GM12878 (cell line): ENCODE data around the gene CACNA1S. TPM values are rescaled to one million over a fixed set of nuclear protein-coding genes. Genes with fewer than 3 reads are reported as not detected.

Source experiments
- ATAC-seq: fragments of 200-7000 bp; cut with Tn5 transposase; 3 replicates; pipeline ENCODE4 v1.9.1; 2020; ENCODE audit warnings: mild to moderate bottlenecking, moderate library complexity
- BruUV-seq: library from RNA; stranded (reverse); fragments of 400-500 nt; replicated peaks from 2 replicates; lab custom pipeline; 2021; lab: Mats Ljungman, UMichigan
- CTCF ChIA-PET: fragments of 300-600 bp; sonication (Branson Sonifier 250); formaldehyde crosslinking; extraction: SDS; loops from one replicate; lab custom pipeline; 2021; ENCODE audit warnings: inconsistent platforms; lab: Yijun Ruan, JAX
- POLR2A ChIA-PET: fragments of 350-600 bp; formaldehyde crosslinking; extraction: SDS; loops from one replicate; lab custom pipeline; 2021; ENCODE audit warnings: inconsistent platforms; lab: Charles Lee
- RAD21 ChIA-PET: fragments of 300-600 bp; sonication (Branson Sonifier 250); formaldehyde crosslinking; loops from one replicate; lab custom pipeline; 2023; ENCODE audit warnings: antibody characterized with exemption; ENCODE audit not compliant: unreplicated experiment; lab: Charles Lee
- SMC1A ChIA-PET: fragments of 300-600 bp; sonication (Branson Sonifier 250); formaldehyde crosslinking; loops from one replicate; lab custom pipeline; 2023; ENCODE audit not compliant: unreplicated experiment, uncharacterized antibody; lab: Charles Lee
- DNase-seq: peaks from one replicate; pipeline ENCODE4 v3.0.0-alpha.2; 2011; ENCODE audit warnings: low read depth, low spot score
- FAIRE-seq: peaks from 3 replicates; lab custom pipeline; 2011; peaks lifted over from hg19 to GRCh38; lab: Jason Lieb, UNC
- H2AFZ ChIP-seq: 2 replicates; pipeline ENCODE4 v1.6.0; 2011; ENCODE audit warnings: low read depth, low read length, control low read depth; ENCODE audit not compliant: control insufficient read depth
- H3K27ac ChIP-seq: 2 replicates; pipeline ENCODE4 v1.5.1; 2011; ENCODE audit warnings: control low read depth; ENCODE audit not compliant: control insufficient read depth, insufficient read depth
- H3K27me3 ChIP-seq, 2 experiments: replicated peaks in 1 of 2; 2 replicates each; pipeline versions ENCODE4 v1.6.0 to v1.6.1; 2011; ENCODE audit warnings: low read length in 1 of 2; ENCODE audit not compliant: control insufficient read depth in 2 of 2, insufficient read depth in 2 of 2
- H3K36me3 ChIP-seq, 2 experiments: 2 replicates each; pipeline ENCODE4 v1.5.1; 2011; ENCODE audit warnings: low read length in 1 of 2; ENCODE audit not compliant: control insufficient read depth in 2 of 2, insufficient read depth in 2 of 2
- H3K4me1 ChIP-seq: 2 replicates; pipeline ENCODE4 v1.6.1; 2011; ENCODE audit warnings: mild to moderate bottlenecking, low read length, moderate library complexity, mixed read lengths; ENCODE audit not compliant: control insufficient read depth, insufficient read depth
- H3K4me2 ChIP-seq: 2 replicates; pipeline ENCODE4 v1.6.0; 2011; ENCODE audit warnings: control low read depth; ENCODE audit not compliant: control insufficient read depth, insufficient read depth
- H3K4me3 ChIP-seq: fragments of 200-600 bp; sonication (generic); 2 replicates; pipeline ENCODE4 v1.5.1; 2016
- H3K79me2 ChIP-seq: 2 replicates; pipeline ENCODE4 v1.6.0; 2011; ENCODE audit warnings: low read length; ENCODE audit not compliant: control insufficient read depth, insufficient read depth
- H3K9ac ChIP-seq: 2 replicates; pipeline ENCODE4 v1.8.0; 2011; ENCODE audit warnings: low read length, control low read depth, mixed read lengths; ENCODE audit not compliant: control insufficient read depth, insufficient read depth
- H3K9me3 ChIP-seq: replicated peaks from 3 replicates; pipeline ENCODE4 v1.5.1; 2011; ENCODE audit warnings: mild to moderate bottlenecking, low read length; ENCODE audit not compliant: control insufficient read depth, insufficient read depth
- H4K20me1 ChIP-seq: 2 replicates; pipeline ENCODE4 v1.6.0; 2011; ENCODE audit not compliant: control insufficient read depth, insufficient read depth
- ASH2L ChIP-seq: fragments of 300-600, 200-600 bp; sonication (generic); IDR thresholded peaks from 2 replicates; pipeline ENCODE4 v1.6.1; 2017; ENCODE audit warnings: low read depth, mild to moderate bottlenecking, borderline replicate concordance
- CEBPB ChIP-seq, 2 experiments: fragments of 150-350 bp in 1 of 2; IDR thresholded peaks; 2 replicates each; pipeline ENCODE4 v1.6.1; 2012 to 2014; ENCODE audit warnings: low read depth in 2 of 2, low read length in 2 of 2, borderline replicate concordance in 1 of 2, inconsistent platforms in 1 of 2
- EZH2 ChIP-seq: IDR thresholded peaks from 2 replicates; pipeline ENCODE4 v1.6.1; 2012; ENCODE audit warnings: low read depth, mild to moderate bottlenecking, control low read depth, inconsistent platforms, low read length, borderline replicate concordance; ENCODE audit not compliant: control insufficient read depth
- GABPA ChIP-seq: IDR thresholded peaks from 2 replicates; pipeline ENCODE4 v1.6.1; 2014; ENCODE audit warnings: antibody characterized with exemption, low read depth, mild to moderate bottlenecking, inconsistent platforms
- HDAC6 ChIP-seq: fragments of 200-600 bp; sonication (generic); IDR thresholded peaks from one replicate; pipeline ENCODE4 v1.8.0; 2017; ENCODE audit warnings: antibody characterized with exemption; ENCODE audit not compliant: unreplicated experiment
- KDM1A ChIP-seq: fragments of 200-600 bp; sonication (generic); IDR thresholded peaks from 2 replicates; pipeline ENCODE4 v1.6.1; 2016; ENCODE audit warnings: borderline replicate concordance
- MTA2 ChIP-seq: fragments of 450-650 bp; IDR thresholded peaks from 2 replicates; pipeline ENCODE4 v1.6.1; 2016; ENCODE audit warnings: low read depth, mild to moderate bottlenecking, moderate library complexity
- POLR2AphosphoS2 ChIP-seq: IDR thresholded peaks from 2 replicates; pipeline ENCODE4 v1.6.1; 2011; ENCODE audit warnings: low read depth, mild to moderate bottlenecking, low read length, improper control_type of control experiment, moderate library complexity
- RB1 ChIP-seq: fragments of 450-650 bp; formaldehyde crosslinking; IDR thresholded peaks from 2 replicates; pipeline ENCODE4 v1.6.1; 2017; ENCODE audit warnings: mild to moderate bottlenecking, borderline replicate concordance
- RFX5 ChIP-seq: IDR thresholded peaks from 2 replicates; pipeline ENCODE4 v1.6.1; 2011; ENCODE audit warnings: low read depth, low read length, improper control_type of control experiment
- SIN3A ChIP-seq: IDR thresholded peaks from 2 replicates; pipeline ENCODE4 v1.6.1; 2012; ENCODE audit warnings: low read depth, low read length, improper control_type of control experiment
- SUPT20H ChIP-seq: IDR thresholded peaks from 2 replicates; pipeline ENCODE4 v1.6.1; 2011; ENCODE audit warnings: low read depth, mild to moderate bottlenecking, low read length, moderate library complexity, borderline replicate concordance; ENCODE audit not compliant: control insufficient read depth
- in situ Hi-C: fragments of 300-500 bp; cut with MboI; formaldehyde crosslinking; loops from 9 replicates; pipeline ENCODE4 v1.14.3; 2018; ENCODE audit warnings: mixed read lengths
- intact Hi-C: fragments of 100-400 bp; cut with micrococcal nuclease; formaldehyde crosslinking; loops from one replicate; pipeline ENCODE4 v1.14.2; 2022; ENCODE audit not compliant: unreplicated experiment
- polyA plus RNA-seq, 11 experiments: library from polyadenylated mRNA; depleted of rRNA in 4 of 11; unstranded in 6 of 11; stranded (reverse) in 5 of 11; fragments of >200 nt; fragmentation: Nextera tagmentation in 4 of 11; fragmentation: Illumina TruSeq in 1 of 11; extraction: Ambion mirVana in 4 of 11; extraction: Trizol in 1 of 11; gene quantifications; 1 replicate in 1 of 11; 2 replicates in 10 of 11; pipeline versions ENCODE4 v1.2.1 to v1.2.3, GENCODE V29; 2011 to 2016; ENCODE audit warnings: inconsistent platforms in 2 of 11, missing spikeins in 2 of 11, low read depth in 1 of 11
- total RNA-seq, 4 experiments: library from RNA; depleted of rRNA in 3 of 4; stranded (reverse); fragments of >200 nt in 3 of 4; fragmentation: Illumina TruSeq in 1 of 4; extraction: Trizol in 1 of 4; gene quantifications; 2 replicates each; pipeline versions ENCODE4 v1.2.1 to v1.2.3, GENCODE V29; 2013 to 2021
- TF ChIP-seq, protein P1 (sequence below): fragments of 150-350 bp; IDR thresholded peaks from 2 replicates; pipeline ENCODE4 v1.6.1; 2016; ENCODE audit warnings: low read depth, low read length
- TF ChIP-seq, protein P2 (sequence below): fragments of 450-650 bp; formaldehyde crosslinking; IDR thresholded peaks from 2 replicates; pipeline ENCODE4 v1.4.0; 2022; ENCODE audit warnings: mild to moderate bottlenecking, moderate library complexity
- TF ChIP-seq, protein P3 (sequence below): fragments of 150-350 bp; IDR thresholded peaks from 2 replicates; pipeline ENCODE4 v1.6.1; 2014; ENCODE audit warnings: mild to moderate bottlenecking, low read depth, low read length
- TF ChIP-seq, protein P4 (sequence below): IDR thresholded peaks from 2 replicates; pipeline ENCODE4 v1.6.1; 2012; ENCODE audit warnings: low read depth, low read length, improper control_type of control experiment

The CACNA1S gene
- total and polyA plus RNA-seq, 10 of the 15 experiments (the other 5 are each of a cell fraction or from before 2014, with no cell fraction given) = under 0.01 to 0.04 (median 0.02) TPM; not detected in 6

DNA sequence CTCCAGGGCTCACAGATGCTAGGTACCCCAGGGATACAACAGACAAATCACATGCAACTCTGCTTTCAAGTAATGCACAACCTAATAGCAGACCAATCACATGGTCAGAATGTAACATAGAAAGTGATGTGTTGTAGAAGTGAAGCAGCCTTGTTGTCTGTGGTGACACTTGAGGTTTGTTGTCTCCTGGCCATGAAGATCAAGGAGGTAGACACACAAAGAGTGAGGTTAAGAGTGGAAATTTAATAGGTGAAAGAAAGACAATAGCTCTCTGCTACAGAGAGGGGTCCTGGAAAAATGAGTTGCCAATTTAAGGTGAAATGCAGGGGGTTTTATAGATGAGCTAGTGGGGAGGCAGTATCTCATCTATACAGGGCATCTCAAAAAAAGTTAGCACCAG, 44.6 kb upstream of the CACNA1S start:
- Histone ChIP-seq H3K4me2 (no peak overlapping the region), H3K9ac (no peak overlapping the region), H3K9me3 (no peaks in the 10 kb centered on the region), H2AFZ (no peak overlapping the region), H3K79me2 (peaks cover 5% of the 10 kb centered on the region; the same call in 1 of the 2 replicates), H3K4me3 (no peak overlapping the region), H3K27me3 (no peaks in the 10 kb centered on the region; a peak in 1 of 4 replicates), H3K4me1 (peaks cover 12% of the 10 kb centered on the region), H3K27ac (no peak overlapping the region), H3K36me3 (0 out of 4 replicates have a peak, but pooled peaks cover 0 to under 1% of the 10 kb centered on the region in 2 experiments), H4K20me1 (no peaks in the 10 kb centered on the region)
- no TSS peak for BruUV-seq
- ChIA-PET SMC1A (interaction anchor here (0.5 to 1.2 kb wide), 2 partner anchors 109 to 176 kb away, joined by 3 read pairs; no protein-coding TSS in a partner anchor), POLR2A (no interaction called here), CTCF (no interaction called here), RAD21 (no interaction called here)
- intact Hi-C loops = no loop called here
- no peak for FAIRE-seq
- no peak for ATAC-seq
- DNase-seq = no peak
- in situ Hi-C loops = no loop called here
- TF ChIP-seq, protein P1, sequence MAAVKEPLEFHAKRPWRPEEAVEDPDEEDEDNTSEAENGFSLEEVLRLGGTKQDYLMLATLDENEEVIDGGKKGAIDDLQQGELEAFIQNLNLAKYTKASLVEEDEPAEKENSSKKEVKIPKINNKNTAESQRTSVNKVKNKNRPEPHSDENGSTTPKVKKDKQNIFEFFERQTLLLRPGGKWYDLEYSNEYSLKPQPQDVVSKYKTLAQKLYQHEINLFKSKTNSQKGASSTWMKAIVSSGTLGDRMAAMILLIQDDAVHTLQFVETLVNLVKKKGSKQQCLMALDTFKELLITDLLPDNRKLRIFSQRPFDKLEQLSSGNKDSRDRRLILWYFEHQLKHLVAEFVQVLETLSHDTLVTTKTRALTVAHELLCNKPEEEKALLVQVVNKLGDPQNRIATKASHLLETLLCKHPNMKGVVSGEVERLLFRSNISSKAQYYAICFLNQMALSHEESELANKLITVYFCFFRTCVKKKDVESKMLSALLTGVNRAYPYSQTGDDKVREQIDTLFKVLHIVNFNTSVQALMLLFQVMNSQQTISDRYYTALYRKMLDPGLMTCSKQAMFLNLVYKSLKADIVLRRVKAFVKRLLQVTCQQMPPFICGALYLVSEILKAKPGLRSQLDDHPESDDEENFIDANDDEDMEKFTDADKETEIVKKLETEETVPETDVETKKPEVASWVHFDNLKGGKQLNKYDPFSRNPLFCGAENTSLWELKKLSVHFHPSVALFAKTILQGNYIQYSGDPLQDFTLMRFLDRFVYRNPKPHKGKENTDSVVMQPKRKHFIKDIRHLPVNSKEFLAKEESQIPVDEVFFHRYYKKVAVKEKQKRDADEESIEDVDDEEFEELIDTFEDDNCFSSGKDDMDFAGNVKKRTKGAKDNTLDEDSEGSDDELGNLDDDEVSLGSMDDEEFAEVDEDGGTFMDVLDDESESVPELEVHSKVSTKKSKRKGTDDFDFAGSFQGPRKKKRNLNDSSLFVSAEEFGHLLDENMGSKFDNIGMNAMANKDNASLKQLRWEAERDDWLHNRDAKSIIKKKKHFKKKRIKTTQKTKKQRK = no peak
- TF ChIP-seq GABPA = no peak
- no peak for TF ChIP-seq ASH2L
- no peak for TF ChIP-seq MTA2
- TF ChIP-seq, protein P2, sequence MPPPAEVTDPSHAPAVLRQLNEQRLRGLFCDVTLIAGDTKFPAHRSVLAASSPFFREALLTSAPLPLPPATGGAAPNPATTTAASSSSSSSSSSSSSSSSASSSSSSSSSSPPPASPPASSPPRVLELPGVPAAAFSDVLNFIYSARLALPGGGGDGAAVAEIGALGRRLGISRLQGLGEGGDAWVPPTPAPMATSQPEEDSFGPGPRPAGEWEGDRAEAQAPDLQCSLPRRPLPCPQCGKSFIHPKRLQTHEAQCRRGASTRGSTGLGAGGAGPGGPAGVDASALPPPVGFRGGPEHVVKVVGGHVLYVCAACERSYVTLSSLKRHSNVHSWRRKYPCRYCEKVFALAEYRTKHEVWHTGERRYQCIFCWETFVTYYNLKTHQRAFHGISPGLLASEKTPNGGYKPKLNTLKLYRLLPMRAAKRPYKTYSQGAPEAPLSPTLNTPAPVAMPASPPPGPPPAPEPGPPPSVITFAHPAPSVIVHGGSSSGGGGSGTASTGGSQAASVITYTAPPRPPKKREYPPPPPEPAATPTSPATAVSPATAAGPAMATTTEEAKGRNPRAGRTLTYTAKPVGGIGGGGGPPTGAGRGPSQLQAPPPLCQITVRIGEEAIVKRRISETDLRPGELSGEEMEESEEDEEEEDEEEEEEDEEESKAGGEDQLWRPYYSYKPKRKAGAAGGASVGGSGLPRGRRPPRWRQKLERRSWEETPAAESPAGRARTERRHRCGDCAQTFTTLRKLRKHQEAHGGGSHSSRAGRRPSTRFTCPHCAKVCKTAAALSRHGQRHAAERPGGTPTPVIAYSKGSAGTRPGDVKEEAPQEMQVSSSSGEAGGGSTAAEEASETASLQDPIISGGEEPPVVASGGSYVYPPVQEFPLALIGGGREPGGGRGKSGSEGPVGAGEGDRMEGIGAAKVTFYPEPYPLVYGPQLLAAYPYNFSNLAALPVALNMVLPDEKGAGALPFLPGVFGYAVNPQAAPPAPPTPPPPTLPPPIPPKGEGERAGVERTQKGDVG (CRISPR knock-in tag) = no peak
- TF ChIP-seq, protein P3, sequence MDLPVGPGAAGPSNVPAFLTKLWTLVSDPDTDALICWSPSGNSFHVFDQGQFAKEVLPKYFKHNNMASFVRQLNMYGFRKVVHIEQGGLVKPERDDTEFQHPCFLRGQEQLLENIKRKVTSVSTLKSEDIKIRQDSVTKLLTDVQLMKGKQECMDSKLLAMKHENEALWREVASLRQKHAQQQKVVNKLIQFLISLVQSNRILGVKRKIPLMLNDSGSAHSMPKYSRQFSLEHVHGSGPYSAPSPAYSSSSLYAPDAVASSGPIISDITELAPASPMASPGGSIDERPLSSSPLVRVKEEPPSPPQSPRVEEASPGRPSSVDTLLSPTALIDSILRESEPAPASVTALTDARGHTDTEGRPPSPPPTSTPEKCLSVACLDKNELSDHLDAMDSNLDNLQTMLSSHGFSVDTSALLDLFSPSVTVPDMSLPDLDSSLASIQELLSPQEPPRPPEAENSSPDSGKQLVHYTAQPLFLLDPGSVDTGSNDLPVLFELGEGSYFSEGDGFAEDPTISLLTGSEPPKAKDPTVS = no peak
- no peak for TF ChIP-seq POLR2AphosphoS2
- TF ChIP-seq SIN3A = no peak
- no peak for TF ChIP-seq SUPT20H
- no peak for TF ChIP-seq RFX5
- TF ChIP-seq KDM1A = no peak
- no peak for TF ChIP-seq EZH2
- no peak for TF ChIP-seq HDAC6
- TF ChIP-seq, protein P4, sequence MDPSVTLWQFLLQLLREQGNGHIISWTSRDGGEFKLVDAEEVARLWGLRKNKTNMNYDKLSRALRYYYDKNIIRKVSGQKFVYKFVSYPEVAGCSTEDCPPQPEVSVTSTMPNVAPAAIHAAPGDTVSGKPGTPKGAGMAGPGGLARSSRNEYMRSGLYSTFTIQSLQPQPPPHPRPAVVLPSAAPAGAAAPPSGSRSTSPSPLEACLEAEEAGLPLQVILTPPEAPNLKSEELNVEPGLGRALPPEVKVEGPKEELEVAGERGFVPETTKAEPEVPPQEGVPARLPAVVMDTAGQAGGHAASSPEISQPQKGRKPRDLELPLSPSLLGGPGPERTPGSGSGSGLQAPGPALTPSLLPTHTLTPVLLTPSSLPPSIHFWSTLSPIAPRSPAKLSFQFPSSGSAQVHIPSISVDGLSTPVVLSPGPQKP = no peak
- no peak for TF ChIP-seq CEBPB (IDR thresholded peaks at IDR 0.05; ENCODE audit: borderline replicate concordance in 1 of 2, low read depth in 2 of 2, low read length in 2 of 2)
- no peak for TF ChIP-seq RB1
